Mesendoderm (in vitro differentiated cells): ENCODE measurements around the gene LAMA4. TPM values are rescaled to one million over a fixed set of nuclear protein-coding genes. Genes with fewer than 3 reads are reported as not detected.

Experiments used
- DNase-seq: peaks from one replicate; pipeline ENCODE4 v3.0.0; 2013
- H2AK5ac ChIP-seq: 2 replicates; pipeline ENCODE4 v1.6.1; 2013; ENCODE audit warnings: low read length, inconsistent platforms
- H2BK120ac ChIP-seq: 2 replicates; pipeline ENCODE4 v1.6.1; 2013; ENCODE audit warnings: low read depth, mild to moderate bottlenecking, low read length, moderate library complexity, mixed read lengths
- H2BK15ac ChIP-seq: replicated peaks from 2 replicates; pipeline ENCODE4 v1.6.1; 2013; ENCODE audit warnings: low read depth, mild to moderate bottlenecking, moderate library complexity
- H2BK5ac ChIP-seq: 2 replicates; pipeline ENCODE4 v1.6.1; 2013; ENCODE audit warnings: low read length, inconsistent platforms
- H3K18ac ChIP-seq: 2 replicates; pipeline ENCODE4 v1.6.1; 2013; ENCODE audit warnings: mild to moderate bottlenecking, low read length, mixed read lengths
- H3K23ac ChIP-seq: one replicate; pipeline ENCODE4 v1.6.1; 2013; ENCODE audit warnings: low read length
- H3K27ac ChIP-seq: 2 replicates; pipeline ENCODE4 v1.5.1; 2013; ENCODE audit warnings: low read depth, mild to moderate bottlenecking, inconsistent platforms, low read length, moderate library complexity
- H3K27me3 ChIP-seq: 2 replicates; pipeline ENCODE4 v1.6.1; 2013; ENCODE audit warnings: low read length, control low read depth, mild to moderate bottlenecking, inconsistent platforms; ENCODE audit not compliant: insufficient read depth, poor library complexity
- H3K36me3 ChIP-seq: 2 replicates; pipeline ENCODE4 v1.6.1; 2013; ENCODE audit warnings: low read length, inconsistent platforms; ENCODE audit not compliant: control insufficient read depth, insufficient read depth
- H3K4ac ChIP-seq: one replicate; pipeline ENCODE4 v1.6.1; 2013; ENCODE audit warnings: low read depth, mild to moderate bottlenecking, low read length, moderate library complexity
- H3K4me1 ChIP-seq: 2 replicates; pipeline ENCODE4 v1.6.1; 2013; ENCODE audit warnings: low read depth, low read length, inconsistent platforms; ENCODE audit not compliant: control insufficient read depth
- H3K4me2 ChIP-seq: 2 replicates; pipeline ENCODE4 v1.6.1; 2013; ENCODE audit warnings: low read length
- H3K4me3 ChIP-seq: 2 replicates; pipeline ENCODE4 v1.5.1; 2013; ENCODE audit warnings: mild to moderate bottlenecking, low read length
- H3K56ac ChIP-seq: one replicate; pipeline ENCODE4 v1.6.1; 2013; ENCODE audit warnings: low read length
- H3K79me1 ChIP-seq: 2 replicates; pipeline ENCODE4 v1.6.1; 2013; ENCODE audit warnings: low read length, inconsistent platforms
- H3K79me2 ChIP-seq: 2 replicates; pipeline ENCODE4 v1.6.1; 2013; ENCODE audit warnings: mild to moderate bottlenecking, low read length; ENCODE audit not compliant: control insufficient read depth, insufficient read depth
- H3K9ac ChIP-seq: 2 replicates; pipeline ENCODE4 v1.6.1; 2013; ENCODE audit warnings: low read length, inconsistent platforms
- H4K5ac ChIP-seq: one replicate; pipeline ENCODE4 v1.6.1; 2013; ENCODE audit warnings: low read length
- H4K8ac ChIP-seq: one replicate; pipeline ENCODE4 v1.6.1; 2013; ENCODE audit warnings: low read depth, mild to moderate bottlenecking, control low read depth, low read length, moderate library complexity
- WGBS: extraction: QIAGEN DNeasy Blood & Tissue Kit; methylation state at CpG from one replicate; pipeline ENCODE4 v1.1.7; 2013; ENCODE audit warnings: low lambda C conversion rate, missing lambda C conversion rate; ENCODE audit not compliant: insufficient coverage; ENCODE audit errors: extremely low coverage; 5-methylcytosine and 5-hydroxymethylcytosine counted together
- polyA plus RNA-seq, 2 experiments: library from polyadenylated mRNA; stranded (reverse); fragments of 200-250 nt; gene quantifications; one replicate each; pipeline ENCODE4 v1.2.3, GENCODE V29; 2013

LAMA4 gene, protein sequence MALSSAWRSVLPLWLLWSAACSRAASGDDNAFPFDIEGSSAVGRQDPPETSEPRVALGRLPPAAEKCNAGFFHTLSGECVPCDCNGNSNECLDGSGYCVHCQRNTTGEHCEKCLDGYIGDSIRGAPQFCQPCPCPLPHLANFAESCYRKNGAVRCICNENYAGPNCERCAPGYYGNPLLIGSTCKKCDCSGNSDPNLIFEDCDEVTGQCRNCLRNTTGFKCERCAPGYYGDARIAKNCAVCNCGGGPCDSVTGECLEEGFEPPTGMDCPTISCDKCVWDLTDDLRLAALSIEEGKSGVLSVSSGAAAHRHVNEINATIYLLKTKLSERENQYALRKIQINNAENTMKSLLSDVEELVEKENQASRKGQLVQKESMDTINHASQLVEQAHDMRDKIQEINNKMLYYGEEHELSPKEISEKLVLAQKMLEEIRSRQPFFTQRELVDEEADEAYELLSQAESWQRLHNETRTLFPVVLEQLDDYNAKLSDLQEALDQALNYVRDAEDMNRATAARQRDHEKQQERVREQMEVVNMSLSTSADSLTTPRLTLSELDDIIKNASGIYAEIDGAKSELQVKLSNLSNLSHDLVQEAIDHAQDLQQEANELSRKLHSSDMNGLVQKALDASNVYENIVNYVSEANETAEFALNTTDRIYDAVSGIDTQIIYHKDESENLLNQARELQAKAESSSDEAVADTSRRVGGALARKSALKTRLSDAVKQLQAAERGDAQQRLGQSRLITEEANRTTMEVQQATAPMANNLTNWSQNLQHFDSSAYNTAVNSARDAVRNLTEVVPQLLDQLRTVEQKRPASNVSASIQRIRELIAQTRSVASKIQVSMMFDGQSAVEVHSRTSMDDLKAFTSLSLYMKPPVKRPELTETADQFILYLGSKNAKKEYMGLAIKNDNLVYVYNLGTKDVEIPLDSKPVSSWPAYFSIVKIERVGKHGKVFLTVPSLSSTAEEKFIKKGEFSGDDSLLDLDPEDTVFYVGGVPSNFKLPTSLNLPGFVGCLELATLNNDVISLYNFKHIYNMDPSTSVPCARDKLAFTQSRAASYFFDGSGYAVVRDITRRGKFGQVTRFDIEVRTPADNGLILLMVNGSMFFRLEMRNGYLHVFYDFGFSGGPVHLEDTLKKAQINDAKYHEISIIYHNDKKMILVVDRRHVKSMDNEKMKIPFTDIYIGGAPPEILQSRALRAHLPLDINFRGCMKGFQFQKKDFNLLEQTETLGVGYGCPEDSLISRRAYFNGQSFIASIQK (N-terminal part only)
- polyA plus RNA-seq (2013, experiment 1 of 2): 3.3 TPM
- polyA plus RNA-seq (2013, experiment 2 of 2): 1.6 TPM

DNA sequence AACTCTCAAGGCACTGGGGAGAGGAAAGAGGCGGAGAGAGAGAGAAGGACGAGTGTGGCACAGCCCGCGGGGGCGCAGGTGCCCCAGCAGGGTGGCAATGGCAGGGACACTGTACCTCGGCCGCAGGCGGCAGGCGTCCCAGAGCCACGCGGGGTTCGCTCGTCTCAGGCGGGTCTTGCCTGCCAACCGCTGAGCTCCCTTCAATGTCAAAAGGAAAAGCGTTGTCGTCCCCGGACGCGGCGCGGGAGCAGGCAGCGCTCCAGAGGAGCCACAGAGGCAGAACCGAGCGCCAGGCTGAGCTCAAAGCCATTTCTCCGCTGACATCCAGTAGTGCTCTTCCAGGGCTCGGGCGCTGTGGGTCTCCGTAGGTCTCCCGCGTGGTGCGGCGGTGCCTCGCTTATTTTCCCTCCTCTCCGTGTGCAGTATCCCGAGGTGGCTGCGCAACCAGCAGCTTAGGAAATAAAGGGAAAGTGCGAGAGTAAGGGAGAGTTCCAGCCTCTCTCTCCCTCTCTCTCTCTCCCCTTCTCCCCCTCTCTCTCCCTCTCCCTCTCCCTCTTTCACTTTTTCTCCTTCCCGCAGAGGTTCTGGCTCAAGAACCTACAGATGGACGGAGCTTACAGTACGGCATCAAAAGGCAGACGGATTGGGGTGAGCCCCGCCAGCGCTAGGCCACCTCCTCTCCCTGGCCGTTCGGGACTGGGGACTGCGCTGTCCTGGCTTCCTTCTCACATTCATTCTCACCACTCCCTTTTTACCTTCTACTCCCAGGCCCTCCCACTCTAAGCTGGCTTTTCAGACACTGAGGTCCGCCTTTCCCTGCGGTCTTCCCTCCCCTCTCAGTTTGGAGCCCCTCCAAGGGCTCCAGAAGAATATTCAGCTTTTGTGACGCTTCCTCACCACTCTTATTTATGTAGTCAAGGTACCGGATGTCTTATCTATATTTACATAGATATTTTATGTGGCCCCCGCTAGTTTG lies at the start of gene LAMA4:
Gene LAMA4, minus strand, starts transcription at position 727 of the 976 bp plus-strand sequence. Its CDS starts 417 bp downstream, at position 310.
- H3K9ac ChIP-seq: peak within 1 kb of the TSS; percentile 68
- H3K56ac ChIP-seq: peak within 1 kb of the TSS; percentile 87
- H2BK15ac ChIP-seq: no peak within 1 kb of the TSS
- H3K4me1 ChIP-seq: peaks cover 8% of the 10 kb centered on the region
- DNase-seq: peak; percentile 68
- no peak within 1 kb of the TSS for H3K23ac ChIP-seq
- peaks cover 2% of the 10 kb centered on the region for H3K27me3 ChIP-seq
- no peaks in the 10 kb centered on the region for H3K79me2 ChIP-seq
- no peaks in the 10 kb centered on the region for H3K79me1 ChIP-seq
- H3K27ac ChIP-seq: no peak within 1 kb of the TSS
- peak within 1 kb of the TSS; percentile 63 for H3K4me3 ChIP-seq
- no peak within 1 kb of the TSS for H3K4ac ChIP-seq
- no peak within 1 kb of the TSS for H4K5ac ChIP-seq
- H4K8ac ChIP-seq: no peak within 1 kb of the TSS
- H3K4me2 ChIP-seq: peak within 1 kb of the TSS; percentile 88
- no CpG with 5 or more reads among the region's 52 CpGs for WGBS
- H3K18ac ChIP-seq: no peak within 1 kb of the TSS
- no peak within 1 kb of the TSS for H2BK5ac ChIP-seq
- H2AK5ac ChIP-seq: no peak within 1 kb of the TSS
- no peak within 1 kb of the TSS for H2BK120ac ChIP-seq
- no peaks in the 10 kb centered on the region for H3K36me3 ChIP-seq

DNA sequence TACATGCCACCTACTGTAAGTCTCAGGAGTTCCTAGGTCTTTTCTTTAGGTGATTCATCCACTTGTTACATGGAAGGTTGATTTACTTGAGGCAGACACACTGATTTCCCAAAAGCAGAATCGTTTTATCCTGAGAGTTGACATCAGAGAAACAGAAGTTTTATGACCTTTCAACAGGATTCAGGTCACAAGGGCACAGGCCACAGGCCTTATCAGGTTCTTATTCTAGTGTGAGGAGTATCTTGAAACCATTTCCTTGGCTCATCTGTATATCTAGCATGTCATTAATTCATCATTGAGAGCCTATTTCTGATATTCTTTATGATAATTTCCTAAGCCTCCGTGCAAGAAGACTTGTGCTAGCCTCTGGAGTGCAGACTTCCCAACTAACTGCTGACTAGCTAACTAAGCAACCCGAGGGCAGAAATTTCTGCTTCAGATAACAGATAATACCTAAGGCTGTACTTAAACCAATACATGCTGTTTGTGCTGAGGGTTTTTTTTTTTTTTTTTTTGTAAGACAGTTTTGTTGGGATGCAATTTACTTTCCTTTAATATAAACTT lies 47.9 kb upstream of the LAMA4 start:
- H4K8ac ChIP-seq: no peak overlapping the region
- H3K56ac ChIP-seq: no peak overlapping the region
- no peak overlapping the region for H4K5ac ChIP-seq
- no peak overlapping the region for H3K23ac ChIP-seq
- no peak overlapping the region for H3K4me3 ChIP-seq
- no peak overlapping the region for H2BK5ac ChIP-seq
- no peak overlapping the region for H3K27ac ChIP-seq
- no peaks in the 10 kb centered on the region for H3K79me1 ChIP-seq
- H3K9ac ChIP-seq: no peak overlapping the region
- WGBS: no CpG with 5 or more reads among the region's 3 CpGs
- no peak overlapping the region for H3K18ac ChIP-seq
- no peak overlapping the region for H3K4ac ChIP-seq
- no peaks in the 10 kb centered on the region for H3K27me3 ChIP-seq
- no peaks in the 10 kb centered on the region for H3K79me2 ChIP-seq
- H2BK15ac ChIP-seq: no peak overlapping the region
- no peak for DNase-seq
- H2BK120ac ChIP-seq: no peak overlapping the region
- H3K36me3 ChIP-seq: no peaks in the 10 kb centered on the region
- H2AK5ac ChIP-seq: no peak overlapping the region
- no peak overlapping the region for H3K4me2 ChIP-seq
- no peaks in the 10 kb centered on the region for H3K4me1 ChIP-seq

GRCh38 chr6:112300896-112301295 lies 46.5 kb upstream of the LAMA4 start:
- H2BK15ac ChIP-seq: no peak overlapping the region

DNA sequence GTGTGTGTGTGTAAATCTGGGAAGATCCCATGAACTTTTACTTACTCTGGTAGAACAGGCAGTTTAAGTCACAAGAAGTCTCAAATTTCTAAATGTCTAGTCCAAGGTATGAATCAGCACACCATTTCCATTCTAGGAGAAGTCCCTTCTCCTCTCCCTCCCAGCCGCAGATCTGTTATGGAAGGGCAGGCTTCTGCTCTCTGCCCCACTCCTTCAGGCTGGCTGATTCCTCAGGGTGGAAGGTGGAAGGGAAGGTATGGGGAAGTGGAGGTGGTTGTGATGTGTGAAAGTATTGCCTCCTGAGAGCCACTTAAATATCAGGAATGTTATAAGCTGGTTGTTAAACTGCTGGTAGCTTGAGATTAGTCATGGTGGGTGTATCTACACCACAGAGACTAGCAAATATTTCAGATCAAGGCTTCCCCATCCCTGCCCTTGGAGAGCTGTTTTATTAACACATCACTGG lies 44.5 kb upstream of the LAMA4 start:
- peak; percentile 36 for DNase-seq
- no peak overlapping the region for H2BK120ac ChIP-seq
- no peak overlapping the region for H3K4me3 ChIP-seq

More at GRCh38 chr6:112300896-112301295, 46.5 kb upstream of the LAMA4 start:
- Histone ChIP-seq H3K79me1 (no peaks in the 10 kb centered on the region), H3K27ac (no peak overlapping the region), H3K4me2 (no peak overlapping the region), H3K4ac (no peak overlapping the region), H2BK120ac (no peak overlapping the region), H3K18ac (no peak overlapping the region), H2BK5ac (no peak overlapping the region), H4K8ac (no peak overlapping the region), H3K79me2 (no peaks in the 10 kb centered on the region), H3K4me1 (no peaks in the 10 kb centered on the region), H3K36me3 (no peaks in the 10 kb centered on the region), H4K5ac (no peak overlapping the region), H3K56ac (no peak overlapping the region), H3K27me3 (no peaks in the 10 kb centered on the region), H3K23ac (no peak overlapping the region), H2AK5ac (no peak overlapping the region), H3K4me3 (no peak overlapping the region), H3K9ac (no peak overlapping the region)
- DNase-seq: no peak

More for the DNA sequence above, 44.5 kb upstream of the LAMA4 start:
- no peak overlapping the region for H2BK5ac ChIP-seq
- H3K4ac ChIP-seq: no peak overlapping the region
- H3K23ac ChIP-seq: no peak overlapping the region
- no peaks in the 10 kb centered on the region for H3K79me1 ChIP-seq
- no peaks in the 10 kb centered on the region for H3K4me1 ChIP-seq
- no peak overlapping the region for H2AK5ac ChIP-seq
- H3K18ac ChIP-seq: no peak overlapping the region
- no peak overlapping the region for H3K4me2 ChIP-seq
- no peak overlapping the region for H3K27ac ChIP-seq
- H4K8ac ChIP-seq: no peak overlapping the region
- H3K79me2 ChIP-seq: no peaks in the 10 kb centered on the region
- no peak overlapping the region for H3K9ac ChIP-seq
- H3K36me3 ChIP-seq: no peaks in the 10 kb centered on the region
- H4K5ac ChIP-seq: no peak overlapping the region
- H2BK15ac ChIP-seq: no peak overlapping the region
- WGBS: no CpG with 5 or more reads among the region's 1 CpG
- no peak overlapping the region for H3K56ac ChIP-seq
- no peaks in the 10 kb centered on the region for H3K27me3 ChIP-seq
